ENCODE results near the gene PLEKHN1. TPM values are rescaled to one million over a fixed set of nuclear protein-coding genes. Genes with fewer than 3 reads are reported as not detected.

Gene PLEKHN1
- total RNA-seq, 1 experiment from 2014 or later, result 7.9 TPM

DNA sequence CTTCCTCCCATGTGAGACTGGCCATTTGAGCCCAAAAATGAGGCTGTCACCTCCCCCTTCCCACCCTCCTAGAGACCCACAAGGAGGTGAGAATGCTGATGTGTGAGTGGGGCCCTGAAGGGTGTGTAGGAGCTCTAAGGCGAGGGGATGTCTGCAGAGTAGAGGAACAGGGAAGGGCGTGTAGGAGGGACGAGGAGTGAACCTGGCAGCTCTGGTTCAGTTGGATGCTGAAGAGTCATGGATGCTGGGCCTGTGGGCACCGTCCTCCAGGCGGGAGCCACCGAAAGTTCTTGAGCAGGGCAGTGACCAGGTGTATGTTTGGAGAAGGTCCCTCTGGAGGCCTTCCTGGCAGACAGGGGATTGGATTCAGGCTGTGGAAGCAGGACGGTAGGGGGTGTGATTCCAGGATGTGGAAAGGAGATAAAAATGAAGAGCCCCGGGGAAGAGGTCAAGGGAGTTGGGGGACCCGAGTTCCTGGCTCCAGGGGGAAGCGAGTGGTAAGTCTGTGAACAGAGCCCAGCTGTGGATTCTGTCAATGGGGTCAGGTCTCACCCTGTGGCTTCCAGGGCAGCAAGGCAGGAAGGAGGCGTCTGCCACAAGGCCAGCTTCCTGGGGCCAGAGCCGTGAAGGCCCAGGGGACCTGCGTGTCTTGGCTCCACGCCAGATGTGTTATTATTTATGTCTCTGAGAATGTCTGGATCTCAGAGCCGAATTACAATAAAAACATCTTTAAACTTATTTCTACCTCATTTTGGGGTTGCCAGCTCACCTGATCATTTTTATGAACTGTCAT lies 34.7 kb upstream of the PLEKHN1 start:
- Mint-ChIP-seq H3K4me3 (ENCODE audit: unreplicated experiment) (no peak overlapping the region), H3K27me3 (ENCODE audit: insufficient read depth, unreplicated experiment) (peaks cover 49% of the 10 kb centered on the region), H3K27ac (ENCODE audit: low read depth, unreplicated experiment) (no peak overlapping the region), H3K36me3 (ENCODE audit: insufficient read depth, unreplicated experiment) (no peaks in the 10 kb centered on the region), H3K4me1 (ENCODE audit: insufficient read depth, unreplicated experiment) (no peaks in the 10 kb centered on the region), H3K9me3 (ENCODE audit: unreplicated experiment) (no peaks in the 10 kb centered on the region)
- intact Hi-C loops (cut with micrococcal nuclease), result no loop called here
- BruUV-seq (replicated peaks), result no TSS peak
- ChIA-PET POLR2A (no interaction called here), CTCF (no interaction called here)
- DNase-seq (ENCODE audit: unreplicated experiment), result no peak
- TF ChIP-seq, protein P1, sequence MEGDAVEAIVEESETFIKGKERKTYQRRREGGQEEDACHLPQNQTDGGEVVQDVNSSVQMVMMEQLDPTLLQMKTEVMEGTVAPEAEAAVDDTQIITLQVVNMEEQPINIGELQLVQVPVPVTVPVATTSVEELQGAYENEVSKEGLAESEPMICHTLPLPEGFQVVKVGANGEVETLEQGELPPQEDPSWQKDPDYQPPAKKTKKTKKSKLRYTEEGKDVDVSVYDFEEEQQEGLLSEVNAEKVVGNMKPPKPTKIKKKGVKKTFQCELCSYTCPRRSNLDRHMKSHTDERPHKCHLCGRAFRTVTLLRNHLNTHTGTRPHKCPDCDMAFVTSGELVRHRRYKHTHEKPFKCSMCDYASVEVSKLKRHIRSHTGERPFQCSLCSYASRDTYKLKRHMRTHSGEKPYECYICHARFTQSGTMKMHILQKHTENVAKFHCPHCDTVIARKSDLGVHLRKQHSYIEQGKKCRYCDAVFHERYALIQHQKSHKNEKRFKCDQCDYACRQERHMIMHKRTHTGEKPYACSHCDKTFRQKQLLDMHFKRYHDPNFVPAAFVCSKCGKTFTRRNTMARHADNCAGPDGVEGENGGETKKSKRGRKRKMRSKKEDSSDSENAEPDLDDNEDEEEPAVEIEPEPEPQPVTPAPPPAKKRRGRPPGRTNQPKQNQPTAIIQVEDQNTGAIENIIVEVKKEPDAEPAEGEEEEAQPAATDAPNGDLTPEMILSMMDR (IDR thresholded peaks at IDR 0.05; ENCODE audit: unreplicated experiment), result no peak

DNA sequence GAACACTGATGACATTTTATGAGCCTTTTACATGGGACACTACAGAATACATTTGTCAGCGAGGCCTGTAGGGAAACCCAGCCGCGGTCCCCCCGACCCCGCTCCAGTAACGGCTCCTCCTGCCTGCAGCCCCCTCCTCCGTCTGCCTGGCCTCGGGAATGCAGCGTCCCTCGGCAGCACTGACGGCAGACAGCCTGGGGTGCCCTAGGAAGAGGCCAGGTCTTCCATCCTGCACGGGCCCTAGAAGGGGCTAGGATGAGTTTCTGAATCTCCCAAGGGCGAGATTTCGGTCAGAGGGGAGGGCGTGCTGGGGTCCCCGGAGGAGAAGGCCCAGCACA lies 34.1 kb upstream of the PLEKHN1 start:
- CTCF ChIA-PET, result no interaction called here
- no peak for DNase-seq (ENCODE audit: unreplicated experiment)
- H3K36me3 Mint-ChIP-seq (ENCODE audit: insufficient read depth, unreplicated experiment), result no peaks in the 10 kb centered on the region
- no TSS peak for BruUV-seq (replicated peaks)
- H3K27ac Mint-ChIP-seq (ENCODE audit: low read depth, unreplicated experiment), result no peak overlapping the region
- H3K9me3 Mint-ChIP-seq (ENCODE audit: unreplicated experiment), result no peaks in the 10 kb centered on the region
- H3K27me3 Mint-ChIP-seq (ENCODE audit: insufficient read depth, unreplicated experiment), result peaks cover 43% of the 10 kb centered on the region
- TF ChIP-seq, protein P1 (IDR thresholded peaks at IDR 0.05; ENCODE audit: unreplicated experiment), result no peak
- H3K4me1 Mint-ChIP-seq (ENCODE audit: insufficient read depth, unreplicated experiment), result no peaks in the 10 kb centered on the region
- POLR2A ChIA-PET, result no interaction called here
- intact Hi-C loops (cut with micrococcal nuclease), result no loop called here
- no peak overlapping the region for H3K4me3 Mint-ChIP-seq (ENCODE audit: unreplicated experiment)

DNA sequence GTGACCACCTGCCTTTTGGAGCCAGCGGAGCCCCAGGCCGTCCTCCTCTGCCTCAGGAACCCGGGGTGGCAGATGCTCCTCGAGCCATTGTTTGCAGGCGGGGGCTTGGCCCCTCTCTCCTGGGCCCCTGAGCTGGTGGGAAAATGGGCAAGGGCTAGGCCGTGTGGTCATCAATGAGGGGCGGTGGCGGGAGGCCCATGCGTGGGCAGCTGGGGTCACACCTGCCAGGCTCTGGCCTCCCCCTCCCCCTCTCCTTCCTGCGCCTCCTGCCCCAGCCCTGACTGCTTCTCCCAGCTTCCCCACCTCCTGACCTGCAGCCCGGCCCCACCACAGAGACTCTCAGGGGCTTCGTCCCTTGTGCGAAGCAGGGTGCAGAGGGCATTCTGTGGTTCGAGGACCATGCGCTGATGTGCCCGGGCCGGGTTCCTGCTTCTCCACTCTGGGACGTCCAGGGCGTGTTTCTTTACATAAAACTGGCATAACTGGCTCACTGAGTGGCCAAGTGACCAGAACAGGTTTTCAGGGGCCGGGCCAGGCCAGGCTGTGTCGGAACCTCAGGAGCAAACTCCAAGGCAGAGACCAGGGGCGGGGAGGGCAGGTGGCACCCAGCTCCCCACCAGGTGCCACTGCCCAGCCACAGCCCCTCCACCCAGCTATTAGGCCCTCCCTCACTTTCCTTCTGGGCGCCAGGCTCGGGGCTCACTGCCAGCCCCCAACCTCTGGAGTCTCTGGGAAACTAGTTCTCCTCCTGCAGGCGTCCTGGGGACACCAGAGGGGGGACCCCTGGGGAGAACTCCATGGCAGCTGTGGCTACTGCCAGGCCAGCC lies 33.3 kb upstream of the PLEKHN1 start:
- CTCF ChIA-PET, result interaction anchor here (1.0 kb wide), 1 partner anchor 20 kb away, joined by 4 read pairs; no protein-coding TSS in a partner anchor
- H3K36me3 Mint-ChIP-seq (ENCODE audit: insufficient read depth, unreplicated experiment), result no peaks in the 10 kb centered on the region
- peaks cover 35% of the 10 kb centered on the region for H3K27me3 Mint-ChIP-seq (ENCODE audit: insufficient read depth, unreplicated experiment)
- no peak overlapping the region for H3K27ac Mint-ChIP-seq (ENCODE audit: low read depth, unreplicated experiment)
- no peaks in the 10 kb centered on the region for H3K4me1 Mint-ChIP-seq (ENCODE audit: insufficient read depth, unreplicated experiment)
- intact Hi-C loops (cut with micrococcal nuclease), result no loop called here
- H3K9me3 Mint-ChIP-seq (ENCODE audit: unreplicated experiment), result no peaks in the 10 kb centered on the region
- no TSS peak for BruUV-seq (replicated peaks)
- POLR2A ChIA-PET, result no interaction called here
- TF ChIP-seq, protein P1 (IDR thresholded peaks at IDR 0.05; ENCODE audit: unreplicated experiment), result no peak
- no peak overlapping the region for H3K4me3 Mint-ChIP-seq (ENCODE audit: unreplicated experiment)
- DNase-seq (ENCODE audit: unreplicated experiment), result no peak

DNA sequence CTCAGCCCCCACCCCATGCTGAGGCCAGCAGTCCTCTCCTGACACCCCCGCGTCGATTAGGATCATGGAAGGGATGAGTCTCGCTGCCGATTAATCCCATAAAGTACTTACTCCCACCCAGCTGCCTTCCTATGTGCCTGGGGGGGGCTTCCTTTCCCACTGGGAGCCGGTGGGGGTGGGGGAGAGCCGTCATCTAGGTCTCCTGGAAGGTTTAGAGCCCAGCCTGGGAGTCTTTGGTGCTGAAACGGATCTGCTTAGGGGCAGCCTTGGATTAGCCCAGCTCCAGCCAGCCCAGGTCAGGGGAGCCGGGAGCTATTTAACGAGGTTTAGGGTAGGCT lies 32.7 kb upstream of the PLEKHN1 start:
- Mint-ChIP-seq H3K27ac (ENCODE audit: low read depth, unreplicated experiment) (no peak overlapping the region), H3K9me3 (ENCODE audit: unreplicated experiment) (no peaks in the 10 kb centered on the region), H3K36me3 (ENCODE audit: insufficient read depth, unreplicated experiment) (no peaks in the 10 kb centered on the region), H3K4me3 (ENCODE audit: unreplicated experiment) (no peak overlapping the region), H3K4me1 (ENCODE audit: insufficient read depth, unreplicated experiment) (no peaks in the 10 kb centered on the region), H3K27me3 (ENCODE audit: insufficient read depth, unreplicated experiment) (peaks cover 29% of the 10 kb centered on the region)
- no TSS peak for BruUV-seq (replicated peaks)
- POLR2A ChIA-PET, result no interaction called here
- intact Hi-C loops (cut with micrococcal nuclease), result no loop called here
- no peak for DNase-seq (ENCODE audit: unreplicated experiment)
- TF ChIP-seq, protein P1 (IDR thresholded peaks at IDR 0.05; ENCODE audit: unreplicated experiment), result no peak
- CTCF ChIA-PET, result interaction anchor here (1.0 kb wide), 1 partner anchor 21 kb away, joined by 4 read pairs; no protein-coding TSS in a partner anchor
